Activated CD8-positive, alpha-beta memory T cell treated with anti-CD3 and anti-CD28 coated beads for 36 hours (primary cell): ENCODE data around the gene PEBP1. TPM values are rescaled to one million over a fixed set of nuclear protein-coding genes. Genes with fewer than 3 reads are reported as not detected.

Experiments
- CTCF ChIA-PET: fragments of 350-600 bp; sonication (Branson Sonifier 250); formaldehyde crosslinking; loops from one replicate; lab custom pipeline; 2021; ENCODE audit warnings: antibody characterized with exemption; lab: Charles Lee
- POLR2A ChIA-PET: fragments of 350-600 bp; sonication (Branson Sonifier 250); formaldehyde crosslinking; loops from one replicate; lab custom pipeline; 2021; ENCODE audit warnings: antibody characterized with exemption; lab: Charles Lee
- total RNA-seq, 2 experiments: library from RNA; stranded (reverse); gene quantifications; one replicate each; pipeline ENCODE4 v1.2.3, GENCODE V29; 2021

PEBP1 gene
- total RNA-seq, 2 experiments from 2014 or later, result 143 to 149 TPM

GRCh38 chr12:118185602-118186397 lies 49.9 kb downstream of the PEBP1 start:
- ChIA-PET CTCF (interaction anchor here (3.0 kb wide), 1 partner anchor 191 kb away, joined by 24 read pairs; the partner anchor contains the start of gene SUDS3), POLR2A (interaction anchor here (0.6 kb wide), 1 partner anchor 121 kb away, joined by 6 read pairs; no protein-coding TSS in a partner anchor)

GRCh38 chr12:118187751-118188435 lies 52.0 kb downstream of the PEBP1 start:
- CTCF ChIA-PET, result no interaction called here

GRCh38 chr12:118188690-118189371 lies 52.9 kb downstream of the PEBP1 start:
- CTCF ChIA-PET, result interaction anchor here (0.7 kb wide), 1 partner anchor 20 kb away, joined by 3 read pairs; no protein-coding TSS in a partner anchor

More at GRCh38 chr12:118187751-118188435, 52.0 kb downstream of the PEBP1 start:
- POLR2A ChIA-PET, result no interaction called here

GRCh38 chr12:118189741-118190191 lies 53.8 kb downstream of the PEBP1 start:
- ChIA-PET CTCF (no interaction called here), POLR2A (no interaction called here)

More at GRCh38 chr12:118188690-118189371, 52.9 kb downstream of the PEBP1 start:
- POLR2A ChIA-PET, result interaction anchor here (0.6 kb wide), 1 partner anchor 349 kb away, joined by 3 read pairs; no protein-coding TSS in a partner anchor

- POLR2A ChIA-PET, result no interaction called here
- CTCF ChIA-PET, result no interaction called here
These were observed 54.3 kb downstream of the PEBP1 start for GRCh38 chr12:118190266-118190665.

- ChIA-PET POLR2A (no interaction called here), CTCF (interaction anchor here (1.0 kb wide), 1 partner anchor 11 kb away, joined by 3 read pairs; no protein-coding TSS in a partner anchor)
These were observed 57.6 kb downstream of the PEBP1 start for GRCh38 chr12:118193477-118193876.

- POLR2A ChIA-PET, result no interaction called here
- CTCF ChIA-PET, result interaction anchor here (1.0 kb wide), 1 partner anchor 11 kb away, joined by 3 read pairs; no protein-coding TSS in a partner anchor
These were observed 58.0 kb downstream of the PEBP1 start for GRCh38 chr12:118193958-118194357.

Other genes with a start within 250 kb of the PEBP1 start
- under 1 TPM in 1 of 2 experiments, not detected in 1; 0.02 TPM for gene KSR2, start 167.1 kb upstream of the PEBP1 start, total RNA-seq
- 10 to 100 TPM; 67.4 to 70.1 TPM for gene RFC5, start 119.4 kb upstream of the PEBP1 start, total RNA-seq
- gene WSB2, start 74.9 kb upstream of the PEBP1 start, total RNA-seq, result 10 to 100 TPM; 72.4 to 74.6 TPM
- 1 to 10 TPM; 7.7 to 8.0 TPM for gene VSIG10, start 32.1 kb upstream of the PEBP1 start, total RNA-seq
- gene TAOK3, start 236.8 kb downstream of the PEBP1 start, total RNA-seq, result 10 to 100 TPM; 47.4 to 53.4 TPM
- gene SUDS3, start 240.4 kb downstream of the PEBP1 start, total RNA-seq, result 10 to 100 TPM; 23.1 to 23.8 TPM